GM19455 (cell line): ENCODE results near the gene WDR37.

Source experiments
- ATAC-seq: cut with Tn5 transposase; IDR thresholded peaks from one replicate; pipeline ENCODE4 v1.9.1; 2021; ENCODE audit not compliant: unreplicated experiment

The WDR37 gene

GRCh38 chr10:1166101-1166827, 110.1 kb downstream of the WDR37 start:
- no peak for ATAC-seq

- no peak for ATAC-seq
Measured at GRCh38 chr10:1166828-1167275, 110.7 kb downstream of the WDR37 start.

- no peak for ATAC-seq
Measured at GRCh38 chr10:1168763-1169162, 112.6 kb downstream of the WDR37 start.

GRCh38 chr10:1169186-1169885, 113.2 kb downstream of the WDR37 start:
- no peak for ATAC-seq

- no peak for ATAC-seq
Measured at GRCh38 chr10:1169981-1170866, 114.0 kb downstream of the WDR37 start.

- ATAC-seq: no peak
Measured at GRCh38 chr10:1170867-1171180, 114.6 kb downstream of the WDR37 start.

- ATAC-seq: no peak
Measured at GRCh38 chr10:1171182-1171581, 115.0 kb downstream of the WDR37 start.

GRCh38 chr10:1171586-1171985, 115.4 kb downstream of the WDR37 start:
- ATAC-seq: no peak

GRCh38 chr10:1172256-1172984, 116.2 kb downstream of the WDR37 start:
- ATAC-seq: no peak

- ATAC-seq: no peak
Measured at GRCh38 chr10:1173091-1173490, 116.9 kb downstream of the WDR37 start.

GRCh38 chr10:1174022-1174421, 117.8 kb downstream of the WDR37 start:
- ATAC-seq: no peak

GRCh38 chr10:1175956-1176565, 119.9 kb downstream of the WDR37 start:
- ATAC-seq: no peak

- no peak for ATAC-seq
Measured at GRCh38 chr10:1177936-1178335, 121.8 kb downstream of the WDR37 start.

GRCh38 chr10:1178506-1178905, 122.3 kb downstream of the WDR37 start:
- no peak for ATAC-seq

GRCh38 chr10:1179346-1180070, 123.3 kb downstream of the WDR37 start:
- no peak for ATAC-seq

- ATAC-seq: no peak
Measured at GRCh38 chr10:1180071-1180730, 124.0 kb downstream of the WDR37 start.

GRCh38 chr10:1180836-1181235, 124.7 kb downstream of the WDR37 start:
- ATAC-seq: no peak
